Spinal cord (tissue), 10 donors: Measurements from ENCODE around the gene KNDC1. TPM values are rescaled to one million over a fixed set of nuclear protein-coding genes. Genes with fewer than 3 reads are reported as not detected.

ENCODE experiments used
- DNase-seq, 6 donors: peaks; one replicate each; pipeline versions ENCODE4 v3.0.0 to v3.0.0-alpha.2; 2013 to 2015; ENCODE audit warnings: low spot score in 6 of 6, low read depth in 4 of 6
- H3K27ac ChIP-seq: one replicate; pipeline ENCODE4 v1.5.1; 2013; ENCODE audit warnings: low read depth, low read length, control low read depth
- H3K27me3 ChIP-seq: one replicate; pipeline ENCODE4 v1.6.1; 2013; ENCODE audit warnings: low read length; ENCODE audit not compliant: control insufficient read depth, insufficient read depth
- H3K36me3 ChIP-seq: one replicate; pipeline ENCODE4 v1.6.1; 2013; ENCODE audit warnings: low read length; ENCODE audit not compliant: control insufficient read depth, insufficient read depth
- H3K4me1 ChIP-seq: one replicate; pipeline ENCODE4 v1.6.1; 2013; ENCODE audit warnings: low read length; ENCODE audit not compliant: control insufficient read depth, insufficient read depth
- H3K4me3 ChIP-seq: one replicate; pipeline ENCODE4 v1.5.1; 2013; ENCODE audit warnings: low read depth, low read length, control low read depth
- H3K9me3 ChIP-seq: one replicate; pipeline ENCODE4 v1.6.1; 2013; ENCODE audit warnings: low read length; ENCODE audit not compliant: control insufficient read depth, insufficient read depth
- WGBS: methylation state at CpG from one replicate; pipeline ENCODE4 v1.1.5; 2013; ENCODE audit warnings: missing lambda C conversion rate; ENCODE audit not compliant: insufficient coverage; 5-methylcytosine and 5-hydroxymethylcytosine counted together
- polyA plus RNA-seq, 2 donors: library from polyadenylated mRNA; unstranded; fragments of 120-200 nt; gene quantifications; one replicate each; pipeline ENCODE4 v1.2.1, GENCODE V29; 2013; ENCODE audit not compliant: insufficient read length in 2 of 2
- total RNA-seq, 2 donors: library from RNA; depleted of rRNA in 1 of 2; stranded (reverse); fragments of 120-200 nt in 1 of 2; fragments of >200 nt in 1 of 2; gene quantifications; one replicate each; pipeline versions ENCODE4 v1.2.3 to v1.2.4, GENCODE V29; 2013 to 2014
- donor health status: healthy.

Gene KNDC1
- total and polyA plus RNA-seq, 4 donors = 8.3 to 35.8 (median 23.5) TPM

DNA sequence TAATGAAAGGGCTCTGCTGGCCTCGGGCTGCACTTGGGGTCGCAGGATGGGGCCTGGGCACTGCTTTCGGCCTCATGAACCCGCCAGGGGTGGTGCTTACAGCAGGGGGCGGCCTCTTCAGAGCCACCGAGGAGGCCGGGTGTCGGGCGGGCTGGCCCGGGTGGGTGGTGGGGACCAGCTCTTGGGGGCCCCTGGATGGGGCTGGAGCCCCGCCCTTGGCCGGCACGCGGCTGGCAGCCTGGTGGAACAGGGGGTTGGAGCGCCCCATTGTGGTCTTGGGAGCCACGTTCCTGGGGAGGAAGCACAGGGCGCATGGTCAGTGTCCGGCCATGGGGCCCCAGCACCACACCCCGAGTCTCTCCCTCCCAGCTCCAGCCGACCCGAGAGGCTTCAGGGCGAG lies 107.8 kb downstream of the KNDC1 start:
- WGBS = 84% methylated on average over 19 of the region's 22 CpGs
- Histone ChIP-seq H3K27me3 (no peaks in the 10 kb centered on the region), H3K9me3 (no peaks in the 10 kb centered on the region), H3K27ac (no peak overlapping the region), H3K4me3 (no peak overlapping the region), H3K36me3 (peaks cover 68% of the 10 kb centered on the region), H3K4me1 (peaks cover 3% of the 10 kb centered on the region)
- DNase-seq = no peak

DNA sequence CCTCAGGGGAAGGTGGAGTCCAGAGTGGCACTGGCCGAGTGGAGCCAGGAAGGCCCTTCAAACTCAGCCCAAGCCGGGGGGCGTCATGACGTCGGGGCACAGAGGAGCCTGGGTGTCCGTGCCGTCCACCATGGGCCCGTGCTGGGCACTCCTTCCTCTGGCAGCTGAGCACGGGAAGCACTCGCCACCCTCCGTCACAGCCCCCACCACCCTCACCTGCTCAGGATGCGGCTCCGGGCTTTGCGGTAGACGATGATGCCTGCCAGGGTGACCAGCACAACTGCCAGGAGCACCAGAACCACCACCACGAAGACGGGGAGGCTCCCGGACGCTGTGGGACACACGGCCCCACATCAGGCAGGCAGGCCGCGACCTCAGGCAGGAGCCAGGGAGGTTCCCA lies 108.5 kb downstream of the KNDC1 start:
- no peak for DNase-seq
- Histone ChIP-seq H3K27me3 (no peaks in the 10 kb centered on the region), H3K4me3 (no peak overlapping the region), H3K27ac (no peak overlapping the region), H3K4me1 (no peaks in the 10 kb centered on the region), H3K9me3 (no peaks in the 10 kb centered on the region), H3K36me3 (peaks cover 74% of the 10 kb centered on the region)
- 89% methylated on average over 22 of the region's 22 CpGs for WGBS

GRCh38 chr10:133269367-133269766 lies 109.3 kb downstream of the KNDC1 start:
- 85% methylated on average over 26 of the region's 26 CpGs for WGBS
- Histone ChIP-seq H3K36me3 (peaks cover 81% of the 10 kb centered on the region), H3K9me3 (no peaks in the 10 kb centered on the region), H3K27ac (no peak overlapping the region), H3K4me3 (no peak overlapping the region), H3K27me3 (no peaks in the 10 kb centered on the region), H3K4me1 (no peaks in the 10 kb centered on the region)
- no peak for DNase-seq

GRCh38 chr10:133270204-133270603 lies 110.2 kb downstream of the KNDC1 start:
- no peak overlapping the region for H3K4me3 ChIP-seq
- H3K27me3 ChIP-seq = peaks cover under 1% of the 10 kb centered on the region
- H3K9me3 ChIP-seq = no peaks in the 10 kb centered on the region
- no peak for DNase-seq
- H3K4me1 ChIP-seq = no peaks in the 10 kb centered on the region
- 86% methylated on average over 20 of the region's 20 CpGs for WGBS
- H3K36me3 ChIP-seq = peaks cover 83% of the 10 kb centered on the region
- no peak overlapping the region for H3K27ac ChIP-seq

- no peak for DNase-seq
- no peaks in the 10 kb centered on the region for H3K9me3 ChIP-seq
- no peak overlapping the region for H3K27ac ChIP-seq
- WGBS = 94% methylated on average over 18 of the region's 19 CpGs
- peaks cover 7% of the 10 kb centered on the region for H3K27me3 ChIP-seq
- H3K36me3 ChIP-seq = peaks cover 83% of the 10 kb centered on the region
- H3K4me1 ChIP-seq = no peaks in the 10 kb centered on the region
- H3K4me3 ChIP-seq = no peak overlapping the region
These were observed 110.8 kb downstream of the KNDC1 start for GRCh38 chr10:133270773-133271297.

- Histone ChIP-seq H3K4me3 (no peak overlapping the region), H3K36me3 (peaks cover 75% of the 10 kb centered on the region), H3K27ac (no peak overlapping the region), H3K4me1 (no peaks in the 10 kb centered on the region), H3K9me3 (no peaks in the 10 kb centered on the region), H3K27me3 (peaks cover 14% of the 10 kb centered on the region)
- WGBS = 78% methylated on average over 33 of the region's 35 CpGs
- DNase-seq = no peak
These were observed 111.7 kb downstream of the KNDC1 start for GRCh38 chr10:133271521-133272300.

DNA sequence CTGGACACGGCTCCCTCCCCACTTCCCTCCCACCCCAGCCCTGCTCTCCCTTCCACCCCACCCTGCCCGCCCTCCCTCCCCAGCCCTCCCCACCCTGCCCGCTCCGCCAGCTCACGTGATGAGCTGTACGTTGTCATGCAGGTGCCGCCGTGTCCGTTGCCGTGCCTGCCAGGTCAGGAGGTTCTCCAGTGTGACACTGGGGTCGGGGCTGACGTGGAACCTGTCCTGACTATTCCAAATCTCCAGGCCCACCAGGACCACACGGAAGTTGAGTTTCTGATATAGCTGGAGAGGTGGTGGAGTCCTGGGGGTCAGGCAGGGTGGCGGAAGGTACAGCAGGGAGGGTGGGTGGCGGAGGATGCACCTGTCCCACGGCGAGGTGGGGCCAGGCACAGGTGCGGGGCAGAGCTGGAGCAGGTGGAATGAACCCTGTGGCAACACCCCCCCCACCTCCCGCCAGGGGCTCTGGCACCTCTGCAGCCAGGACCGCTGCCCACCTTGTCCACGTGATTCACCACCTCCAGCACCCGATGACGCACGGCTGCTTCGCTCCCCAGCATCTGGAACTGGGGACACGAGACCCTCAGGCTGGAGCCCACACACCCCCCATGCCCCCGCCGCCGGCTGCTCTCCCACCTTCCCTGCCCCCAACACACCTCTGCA lies 112.4 kb downstream of the KNDC1 start:
- WGBS = 80% methylated on average over 20 of the region's 29 CpGs
- Histone ChIP-seq H3K36me3 (peaks cover 72% of the 10 kb centered on the region), H3K4me1 (peaks cover 6% of the 10 kb centered on the region), H3K9me3 (no peaks in the 10 kb centered on the region), H3K27ac (no peak overlapping the region), H3K4me3 (no peak overlapping the region), H3K27me3 (peaks cover 21% of the 10 kb centered on the region)
- DNase-seq = no peak

GRCh38 chr10:133272964-133273420 lies 113.0 kb downstream of the KNDC1 start:
- Histone ChIP-seq H3K27ac (no peak overlapping the region), H3K4me1 (peaks cover 9% of the 10 kb centered on the region), H3K36me3 (peaks cover 72% of the 10 kb centered on the region), H3K4me3 (no peak overlapping the region), H3K27me3 (peaks cover 23% of the 10 kb centered on the region), H3K9me3 (no peaks in the 10 kb centered on the region)
- no peak for DNase-seq
- WGBS = 91% methylated on average over 25 of the region's 25 CpGs

- Histone ChIP-seq H3K27me3 (peaks cover 23% of the 10 kb centered on the region), H3K9me3 (no peaks in the 10 kb centered on the region), H3K36me3 (peaks cover 72% of the 10 kb centered on the region), H3K27ac (no peak overlapping the region), H3K4me1 (peaks cover 9% of the 10 kb centered on the region), H3K4me3 (no peak overlapping the region)
- WGBS = 89% methylated on average over 22 of the region's 28 CpGs
- no peak for DNase-seq
These were observed 113.6 kb downstream of the KNDC1 start for GRCh38 chr10:133273534-133274143.
